Duodenal mucosa (tissue), 2 donors: Measurements from ENCODE around the gene STRBP.

Source experiments
- H3K27ac ChIP-seq: one replicate; pipeline ENCODE4 v1.7.0; 2013; ENCODE audit warnings: low read depth, low read length
- H3K27me3 ChIP-seq, 2 donors: one replicate each; pipeline ENCODE4 v1.7.0; 2013; ENCODE audit warnings: low read length in 2 of 2, control low read depth in 1 of 2; ENCODE audit not compliant: insufficient read depth in 2 of 2, control insufficient read depth in 1 of 2
- H3K36me3 ChIP-seq, 2 donors: one replicate each; pipeline ENCODE4 v1.7.0; 2013; ENCODE audit warnings: low read length in 2 of 2, control low read depth in 1 of 2; ENCODE audit not compliant: insufficient read depth in 2 of 2, control insufficient read depth in 1 of 2
- H3K4me1 ChIP-seq, 2 donors: one replicate each; pipeline ENCODE4 v1.7.0; 2013; ENCODE audit warnings: low read length in 2 of 2, control low read depth in 1 of 2; ENCODE audit not compliant: insufficient read depth in 2 of 2, control insufficient read depth in 1 of 2
- H3K4me3 ChIP-seq, 2 donors: one replicate each; pipeline ENCODE4 v1.7.0; 2013; ENCODE audit warnings: low read length in 2 of 2, low read depth in 1 of 2
- H3K9ac ChIP-seq, 2 donors: one replicate each; pipeline ENCODE4 v1.7.0; 2013; ENCODE audit warnings: low read length in 2 of 2, low read depth in 1 of 2
- H3K9me3 ChIP-seq, 2 donors: one replicate each; pipeline ENCODE4 v1.7.0; 2013; ENCODE audit warnings: low read length in 2 of 2, control low read depth in 1 of 2; ENCODE audit not compliant: control insufficient read depth in 1 of 2

Gene STRBP

DNA sequence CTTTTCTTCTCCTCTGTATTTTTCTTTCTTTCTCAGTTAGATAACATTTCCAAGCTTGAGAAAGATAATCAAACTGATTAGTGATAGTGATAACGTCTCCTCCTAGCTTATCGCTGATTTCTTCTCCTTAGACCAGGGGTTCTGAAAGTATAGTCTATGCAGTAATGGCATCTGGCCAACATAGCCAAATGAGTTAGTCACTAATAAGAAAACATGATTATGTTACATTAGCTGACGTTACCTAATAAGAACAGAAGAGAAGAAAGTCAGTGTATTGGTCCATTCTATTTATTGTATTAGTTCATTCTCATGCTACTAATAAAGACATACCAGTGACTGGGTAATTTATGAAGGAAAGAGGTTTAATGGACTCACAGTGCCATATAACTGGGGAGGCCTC lies 111.2 kb downstream of the STRBP start:
- Histone ChIP-seq H3K27ac (no peak overlapping the region), H3K9me3 (no peaks in the 10 kb centered on the region), H3K4me1 (no peaks in the 10 kb centered on the region), H3K27me3 (no peaks in the 10 kb centered on the region), H3K4me3 (no peak overlapping the region), H3K9ac (no peak overlapping the region), H3K36me3 (peaks cover 4 to 8% of the 10 kb centered on the region in 2 donors)

DNA sequence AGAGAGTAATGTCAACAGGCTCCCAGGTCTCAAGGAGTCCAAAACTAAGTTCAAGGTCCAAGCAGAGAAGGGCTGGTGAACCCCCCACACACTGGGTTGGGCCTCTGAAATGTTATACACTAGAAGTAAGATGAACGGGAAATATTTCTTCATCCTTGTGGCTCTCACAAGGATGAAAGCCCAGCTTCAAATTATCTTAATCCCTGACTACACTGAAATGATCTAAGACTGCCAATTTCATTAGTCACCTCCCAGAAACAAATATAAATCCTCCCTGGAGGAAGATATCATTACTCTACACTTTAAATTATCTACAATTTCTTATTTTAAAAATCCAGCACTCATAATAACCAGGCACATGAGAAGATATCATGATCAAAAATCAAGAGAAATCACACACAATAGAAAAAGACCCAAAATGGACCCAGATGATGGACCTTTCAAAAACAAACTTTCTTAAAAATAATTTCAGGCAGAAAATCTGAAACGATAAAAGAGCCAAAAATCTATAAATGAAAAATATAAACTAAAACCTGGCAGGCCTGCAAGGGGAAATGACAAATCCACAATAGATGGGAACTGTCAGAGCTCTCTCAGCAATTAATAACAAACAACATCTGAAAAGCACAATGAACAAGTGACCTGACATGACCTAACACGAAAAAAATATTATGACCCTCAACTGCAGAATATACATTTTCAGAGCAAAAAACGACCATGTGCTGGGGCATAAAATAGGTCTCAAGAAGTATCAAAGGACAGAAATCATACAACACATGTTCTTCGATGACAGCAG lies 117.5 kb downstream of the STRBP start:
- H3K27ac ChIP-seq = no peak overlapping the region
- H3K4me1 ChIP-seq = no peaks in the 10 kb centered on the region
- H3K36me3 ChIP-seq = peaks cover 3 to 4% of the 10 kb centered on the region in 2 donors
- no peak overlapping the region for H3K9ac ChIP-seq
- no peaks in the 10 kb centered on the region for H3K9me3 ChIP-seq
- H3K4me3 ChIP-seq = no peak overlapping the region
- H3K27me3 ChIP-seq = no peaks in the 10 kb centered on the region

DNA sequence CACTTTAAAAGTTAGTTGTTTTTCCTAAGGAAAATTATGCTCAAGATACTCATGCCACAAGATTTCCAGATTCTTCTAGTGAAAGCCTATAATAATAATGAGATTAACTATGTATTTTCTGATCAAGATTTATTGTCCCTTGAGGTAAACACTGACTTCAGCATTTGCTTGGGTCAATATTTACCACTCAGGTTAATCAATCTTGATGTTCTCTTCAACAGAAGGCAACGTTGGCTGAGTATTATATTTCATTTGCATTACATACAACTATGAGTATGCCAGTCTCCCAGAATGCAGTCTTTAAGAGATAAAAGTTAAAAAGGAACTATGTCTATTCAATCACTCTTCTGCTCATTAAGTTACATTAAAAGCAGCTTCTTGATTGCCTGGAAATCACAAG lies 119.3 kb downstream of the STRBP start:
- Histone ChIP-seq H3K27ac (no peak overlapping the region), H3K9me3 (no peaks in the 10 kb centered on the region), H3K27me3 (no peaks in the 10 kb centered on the region), H3K9ac (no peak overlapping the region), H3K4me1 (no peaks in the 10 kb centered on the region), H3K4me3 (no peak overlapping the region), H3K36me3 (peaks cover 3 to 4% of the 10 kb centered on the region in 2 donors)

DNA sequence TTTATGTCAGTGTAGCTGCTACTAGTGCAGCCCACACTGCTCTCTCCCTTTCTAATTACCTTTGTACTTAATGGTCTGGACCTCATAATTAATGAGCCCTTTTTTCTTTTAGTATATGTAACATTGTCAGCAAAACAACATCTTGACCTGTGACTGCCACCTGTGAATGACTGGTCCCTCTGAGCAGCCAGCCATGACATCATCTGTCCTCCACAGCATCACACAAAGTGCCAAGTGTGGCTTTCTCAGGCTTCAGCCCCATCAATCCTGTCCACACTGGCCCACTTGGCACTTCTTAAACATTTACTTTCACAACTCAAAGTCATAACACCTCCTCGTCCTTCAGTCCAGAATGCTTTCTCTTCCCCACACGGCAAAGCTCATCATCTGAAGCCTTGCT lies 130.2 kb downstream of the STRBP start:
- no peak overlapping the region for H3K9ac ChIP-seq
- H3K4me3 ChIP-seq = no peak overlapping the region
- peaks cover 4 to 5% of the 10 kb centered on the region in 2 donors for H3K36me3 ChIP-seq
- H3K4me1 ChIP-seq = no peaks in the 10 kb centered on the region
- H3K9me3 ChIP-seq = no peaks in the 10 kb centered on the region
- H3K27ac ChIP-seq = no peak overlapping the region
- H3K27me3 ChIP-seq = no peaks in the 10 kb centered on the region

DNA sequence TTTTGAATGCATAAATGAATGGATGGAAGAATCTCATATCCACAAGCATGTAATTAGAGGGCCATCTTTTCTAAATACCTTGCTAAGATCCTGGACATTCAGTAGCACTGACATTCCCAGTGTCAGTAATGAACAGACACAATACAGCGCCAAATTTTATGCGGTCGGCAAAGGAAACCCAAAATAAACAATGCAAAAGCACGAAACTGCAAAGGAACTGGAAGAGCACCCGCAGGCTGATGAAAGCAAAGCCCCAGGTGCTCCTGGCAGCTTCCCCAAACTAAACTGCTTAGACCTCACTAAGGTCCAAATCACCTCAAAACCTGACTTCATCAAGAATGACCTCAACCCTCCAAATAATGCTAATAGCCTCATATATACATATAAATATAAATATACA lies 133.0 kb downstream of the STRBP start:
- H3K27ac ChIP-seq = no peak overlapping the region
- H3K4me1 ChIP-seq = no peaks in the 10 kb centered on the region
- H3K36me3 ChIP-seq = peaks cover 9 to 25% of the 10 kb centered on the region in 2 donors
- no peaks in the 10 kb centered on the region for H3K9me3 ChIP-seq
- H3K9ac ChIP-seq = no peak overlapping the region
- no peak overlapping the region for H3K4me3 ChIP-seq
- no peaks in the 10 kb centered on the region for H3K27me3 ChIP-seq

DNA sequence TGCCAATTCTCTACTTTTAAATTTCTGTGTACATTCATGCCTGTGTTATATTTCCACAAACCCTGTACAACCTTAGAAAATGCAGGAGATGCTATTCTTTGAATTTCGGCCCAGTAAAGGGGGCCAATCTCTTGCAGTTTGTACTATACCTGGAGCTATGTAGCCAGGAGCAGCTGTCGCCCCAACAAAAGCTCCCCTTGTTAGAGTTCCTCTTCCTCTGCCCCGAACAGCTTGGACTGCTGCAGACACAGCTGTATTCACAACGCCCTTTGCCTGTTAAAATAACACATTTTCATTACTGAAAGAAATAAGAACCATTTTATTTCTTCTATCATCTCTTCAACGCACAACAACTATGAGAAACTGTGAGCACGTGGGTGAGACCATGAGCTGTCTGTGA lies 135.7 kb downstream of the STRBP start:
- Histone ChIP-seq H3K4me3 (no peak overlapping the region), H3K9me3 (no peaks in the 10 kb centered on the region), H3K36me3 (peaks cover 10 to 34% of the 10 kb centered on the region in 2 donors), H3K4me1 (no peaks in the 10 kb centered on the region), H3K27ac (no peak overlapping the region), H3K27me3 (no peaks in the 10 kb centered on the region), H3K9ac (no peak overlapping the region)

DNA sequence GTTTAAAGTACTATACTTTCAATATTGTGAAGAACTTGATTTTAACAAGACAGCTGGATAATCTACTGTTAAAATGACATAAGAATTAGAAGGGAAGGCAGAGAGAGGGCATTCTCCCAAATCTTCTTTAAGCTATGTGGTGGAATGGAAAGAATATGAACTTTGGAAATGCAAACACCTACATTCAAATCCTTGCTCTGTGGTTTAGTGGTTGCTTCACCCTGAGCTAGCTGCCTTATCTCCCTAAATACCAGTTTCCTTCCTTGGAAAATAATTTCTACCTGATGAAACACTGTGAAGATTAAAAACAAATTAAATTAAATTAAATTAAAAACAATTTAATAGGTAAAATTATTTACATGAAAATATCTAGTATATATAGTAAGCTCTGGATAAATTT lies 136.4 kb downstream of the STRBP start:
- H3K9me3 ChIP-seq = no peaks in the 10 kb centered on the region
- H3K27ac ChIP-seq = no peak overlapping the region
- H3K36me3 ChIP-seq = peaks cover 13 to 41% of the 10 kb centered on the region in 2 donors
- H3K4me1 ChIP-seq = no peaks in the 10 kb centered on the region
- no peaks in the 10 kb centered on the region for H3K27me3 ChIP-seq
- no peak overlapping the region for H3K4me3 ChIP-seq
- no peak overlapping the region for H3K9ac ChIP-seq

DNA sequence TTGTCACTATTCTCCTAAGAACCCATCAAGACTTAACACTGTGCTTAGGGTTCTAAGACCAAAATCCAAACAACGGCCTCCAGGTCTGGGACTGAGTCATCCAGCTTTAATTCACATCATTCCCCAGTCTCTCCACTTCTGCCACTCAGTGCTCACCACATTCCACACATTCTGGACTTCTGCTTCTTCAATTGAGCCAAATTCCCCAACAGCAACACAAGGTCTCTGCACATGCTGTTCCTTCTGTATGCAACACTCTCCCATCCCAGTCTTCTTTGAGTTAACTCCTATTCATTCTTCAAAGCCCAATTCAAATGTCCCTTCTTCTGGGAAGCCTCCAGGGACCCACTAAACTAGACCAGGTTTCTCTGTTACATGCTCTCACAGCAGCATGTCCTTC lies 137.1 kb downstream of the STRBP start:
- H3K9ac ChIP-seq = no peak overlapping the region
- H3K36me3 ChIP-seq = peaks cover 16 to 43% of the 10 kb centered on the region in 2 donors
- no peak overlapping the region for H3K27ac ChIP-seq
- no peaks in the 10 kb centered on the region for H3K4me1 ChIP-seq
- no peak overlapping the region for H3K4me3 ChIP-seq
- H3K27me3 ChIP-seq = no peaks in the 10 kb centered on the region
- H3K9me3 ChIP-seq = no peaks in the 10 kb centered on the region

DNA sequence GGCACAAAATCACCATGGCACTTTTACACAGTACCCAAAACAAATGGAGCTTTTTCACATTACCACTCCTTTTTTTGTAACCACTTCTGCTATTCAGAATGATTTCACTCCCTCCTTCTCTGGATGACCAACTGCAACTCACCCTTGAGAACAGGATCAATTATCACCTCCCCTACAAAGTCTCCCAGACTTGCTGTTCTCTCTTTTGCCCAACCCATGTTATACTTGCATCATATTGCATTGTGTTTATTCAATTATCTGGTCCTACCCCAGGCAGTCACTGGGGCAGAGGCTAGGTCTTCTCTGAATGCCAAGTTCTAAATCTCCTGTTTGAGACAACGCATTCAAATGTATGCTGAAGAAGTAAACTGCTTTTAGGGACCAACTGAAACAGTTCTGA lies 139.0 kb downstream of the STRBP start:
- Histone ChIP-seq H3K9me3 (no peaks in the 10 kb centered on the region), H3K27me3 (no peaks in the 10 kb centered on the region), H3K36me3 (peaks cover 16 to 41% of the 10 kb centered on the region in 2 donors), H3K4me1 (no peaks in the 10 kb centered on the region), H3K27ac (no peak overlapping the region), H3K4me3 (no peak overlapping the region), H3K9ac (no peak overlapping the region)

DNA sequence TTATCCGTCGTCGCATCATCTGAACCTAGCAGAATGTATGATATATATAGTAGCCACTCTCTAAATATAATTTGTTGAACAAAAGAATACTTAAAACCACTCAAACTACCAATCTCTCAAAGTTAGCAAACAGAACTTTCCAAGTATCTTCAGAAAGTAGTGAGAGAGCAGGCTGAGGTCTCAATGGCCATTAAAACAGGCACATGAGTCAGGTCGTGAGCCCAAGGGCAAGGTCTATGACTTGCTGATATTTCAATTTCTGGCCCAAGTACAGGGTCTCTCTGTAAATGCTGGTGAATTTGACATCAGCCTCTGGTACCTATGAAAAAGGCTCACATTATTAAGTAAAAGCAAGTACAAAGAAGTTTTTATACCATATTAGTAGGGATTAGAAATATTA lies 139.8 kb downstream of the STRBP start:
- Histone ChIP-seq H3K9ac (no peak overlapping the region), H3K4me1 (no peaks in the 10 kb centered on the region), H3K27me3 (no peaks in the 10 kb centered on the region), H3K36me3 (peaks cover 16 to 41% of the 10 kb centered on the region in 2 donors), H3K4me3 (no peak overlapping the region), H3K9me3 (no peaks in the 10 kb centered on the region), H3K27ac (no peak overlapping the region)
